RWPE2 (cell line): Measurements from ENCODE around the gene KIF1A.

Experiments
- ATAC-seq: fragments of 200-7000 bp; cut with Tn5 transposase; 3 replicates; pipeline ENCODE4 v1.9.1; 2021; ENCODE audit warnings: low read depth
- DNase-seq: peaks from one replicate; pipeline ENCODE4 v3.0.0-alpha.2; 2020; ENCODE audit warnings: low spot score
- H3K27ac ChIP-seq: fragments of 450-650 bp; 2 replicates; pipeline ENCODE4 v1.5.1; 2017; ENCODE audit warnings: mild to moderate bottlenecking; ENCODE audit not compliant: poor library complexity, severe bottlenecking
- H3K27me3 ChIP-seq: fragments of 250-450 bp; sonication (Bioruptor Pico); 2 replicates; pipeline ENCODE4 v1.5.1; 2021; ENCODE audit warnings: mild to moderate bottlenecking, moderate library complexity; ENCODE audit not compliant: insufficient read depth, poor library complexity, severe bottlenecking
- H3K36me3 ChIP-seq: fragments of 250-450 bp; sonication (Bioruptor Pico); 2 replicates; pipeline ENCODE4 v1.5.1; 2020; ENCODE audit warnings: low read depth, mild to moderate bottlenecking, moderate library complexity
- H3K4me1 ChIP-seq: fragments of 250-450 bp; sonication (Bioruptor Pico); 2 replicates; pipeline ENCODE4 v1.5.1; 2021; ENCODE audit warnings: mild to moderate bottlenecking, moderate library complexity; ENCODE audit not compliant: insufficient read depth, poor library complexity, severe bottlenecking
- H3K4me3 ChIP-seq: fragments of 250-450 bp; sonication (Bioruptor Pico); 2 replicates; pipeline ENCODE4 v1.5.1; 2021; ENCODE audit warnings: mild to moderate bottlenecking, moderate library complexity; ENCODE audit not compliant: severe bottlenecking
- H3K9me3 ChIP-seq: fragments of 250-450 bp; sonication (Bioruptor Pico); 2 replicates; pipeline ENCODE4 v1.5.1; 2021; ENCODE audit warnings: mild to moderate bottlenecking, moderate library complexity; ENCODE audit not compliant: severe bottlenecking
- CTCF ChIP-seq: fragments of 450-650 bp; IDR thresholded peaks from one replicate; pipeline ENCODE4 v1.5.1; 2017; ENCODE audit warnings: mild to moderate bottlenecking, moderate library complexity; ENCODE audit not compliant: poor library complexity, severe bottlenecking

The KIF1A gene

DNA sequence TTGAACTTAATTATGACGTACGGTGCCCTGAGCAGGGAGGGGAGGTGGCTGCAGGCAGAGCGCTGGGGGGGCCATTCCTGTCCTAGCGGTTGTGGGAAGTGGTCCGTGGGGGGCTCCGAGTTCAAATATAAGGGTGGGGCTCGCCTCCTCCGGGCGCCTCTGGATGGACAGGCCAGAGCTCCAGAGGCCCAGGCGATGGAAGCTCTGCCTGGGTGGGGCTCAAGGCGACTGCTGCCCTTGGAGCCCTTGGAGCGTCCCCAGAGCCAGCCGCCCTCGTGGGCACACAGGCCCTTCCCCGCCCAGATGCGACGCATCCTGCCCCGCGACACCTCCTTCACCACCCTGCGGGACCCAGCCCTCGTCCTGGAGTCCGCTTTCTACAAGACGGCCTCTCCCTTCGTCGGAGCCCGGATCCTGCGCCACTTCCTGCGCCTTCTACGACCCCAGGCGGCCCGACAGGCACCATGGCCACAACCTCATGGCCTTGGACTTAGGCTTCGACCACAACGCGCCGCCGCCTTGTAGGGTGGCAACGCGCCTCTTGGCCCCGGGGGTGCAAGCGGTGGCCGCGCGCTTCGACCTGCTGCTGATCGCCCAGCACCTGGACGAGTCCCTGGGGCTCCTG, 147.8 kb downstream of the KIF1A start:
- ATAC-seq = no peak
- no peak for DNase-seq
- no peak for TF ChIP-seq CTCF
- H3K9me3 ChIP-seq = no peaks in the 10 kb centered on the region
- H3K4me3 ChIP-seq = no peak overlapping the region
- no peak overlapping the region for H3K27ac ChIP-seq
- no peaks in the 10 kb centered on the region for H3K36me3 ChIP-seq
- H3K27me3 ChIP-seq = peaks cover 57% of the 10 kb centered on the region
- no peaks in the 10 kb centered on the region for H3K4me1 ChIP-seq

DNA sequence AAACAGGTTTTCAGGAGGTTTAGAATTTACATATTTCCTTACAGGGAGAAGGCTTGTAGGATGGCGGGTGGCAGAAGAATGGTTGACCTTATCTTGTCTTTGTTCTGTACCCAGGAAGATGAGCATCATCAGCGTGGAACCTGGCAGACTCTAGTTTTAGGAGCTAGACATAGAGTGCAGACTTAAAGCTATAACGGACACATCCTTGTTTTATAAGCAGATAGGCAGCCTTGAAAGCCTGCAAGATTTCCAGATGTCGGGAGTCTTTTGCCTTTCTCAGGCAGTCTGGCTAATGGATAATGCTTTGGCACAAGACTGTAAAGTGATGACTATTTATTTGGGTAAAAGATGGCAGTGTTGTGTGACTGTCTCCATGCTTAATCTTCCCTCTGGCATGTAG, 149.1 kb downstream of the KIF1A start:
- TF ChIP-seq CTCF = no peak
- Histone ChIP-seq H3K9me3 (no peaks in the 10 kb centered on the region), H3K4me3 (no peak overlapping the region), H3K4me1 (no peaks in the 10 kb centered on the region), H3K36me3 (no peaks in the 10 kb centered on the region), H3K27ac (no peak overlapping the region), H3K27me3 (peaks cover 69% of the 10 kb centered on the region)
- no peak for DNase-seq
- ATAC-seq = no peak

DNA sequence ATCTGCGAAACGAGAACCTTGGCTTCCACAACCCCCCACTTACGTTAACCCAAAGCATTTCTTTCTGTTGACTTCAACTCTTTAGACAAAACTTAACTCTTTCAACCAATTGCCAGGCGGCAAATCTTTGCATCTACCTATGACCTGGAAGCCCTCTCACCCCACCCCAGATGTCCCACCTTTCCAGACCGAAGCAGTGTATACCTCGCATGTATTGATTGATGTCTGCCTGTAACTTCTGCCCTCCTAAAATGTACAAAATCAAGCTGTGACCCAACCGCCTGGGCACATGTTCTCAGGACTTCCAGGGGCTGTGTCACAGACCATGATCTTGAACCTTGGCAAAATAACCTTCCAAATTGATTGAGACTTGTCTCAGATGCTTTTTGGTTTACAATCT, 149.6 kb downstream of the KIF1A start:
- H3K4me1 ChIP-seq = no peaks in the 10 kb centered on the region
- H3K4me3 ChIP-seq = no peak overlapping the region
- no peak for ATAC-seq
- no peaks in the 10 kb centered on the region for H3K36me3 ChIP-seq
- TF ChIP-seq CTCF = no peak
- H3K27ac ChIP-seq = no peak overlapping the region
- DNase-seq = no peak
- peaks cover 73% of the 10 kb centered on the region for H3K27me3 ChIP-seq
- H3K9me3 ChIP-seq = no peaks in the 10 kb centered on the region

GRCh38 chr2:240664622-240665021, 155.4 kb downstream of the KIF1A start:
- H3K27me3 ChIP-seq = peaks cover 58% of the 10 kb centered on the region
- no peaks in the 10 kb centered on the region for H3K36me3 ChIP-seq
- ATAC-seq = no peak
- H3K4me1 ChIP-seq = no peaks in the 10 kb centered on the region
- H3K9me3 ChIP-seq = no peaks in the 10 kb centered on the region
- no peak for TF ChIP-seq CTCF
- DNase-seq = no peak
- H3K4me3 ChIP-seq = no peak overlapping the region
- H3K27ac ChIP-seq = no peak overlapping the region
